K562 (cell line): ENCODE measurements around the gene ENKUR. TPM values are rescaled to one million over a fixed set of nuclear protein-coding genes. Genes with fewer than 3 reads are reported as not detected.
A peak's percentile ranks its signal among the peaks of the same experiment; 100 is the strongest.

Experiments
- ATAC-seq: fragments of 200-7000 bp; cut with Tn5 transposase; 3 replicates; pipeline ENCODE4 v1.9.1; 2020; ENCODE audit warnings: moderate library complexity
- BruUV-seq: library from RNA; stranded (reverse); fragments of 400-500 nt; replicated peaks from 2 replicates; lab custom pipeline; 2021; lab: Mats Ljungman, UMichigan
- CTCF ChIA-PET: fragments of 300-600 bp; formaldehyde crosslinking; extraction: SDS; loops from one replicate; lab custom pipeline; 2021; ENCODE audit warnings: low intra/inter-chr PET ratio; lab: Yijun Ruan, JAX
- POLR2A ChIA-PET: fragments of 300-600, 350-650 bp; sonication (Branson Sonifier 250); formaldehyde crosslinking; extraction: SDS; loops from one replicate; lab custom pipeline; 2021; ENCODE audit warnings: antibody characterized with exemption, inconsistent platforms; lab: Yijun Ruan, JAX
- DNase-seq, 4 experiments: peaks; one replicate each; pipeline versions ENCODE4 v3.0.0 to v3.0.0-alpha.2; 2011 to 2018; ENCODE audit warnings: low spot score in 3 of 4, mixed read lengths in 3 of 4; ENCODE audit errors: extremely low read depth in 1 of 4
- FAIRE-seq: peaks from 2 replicates; lab custom pipeline; 2011; peaks lifted over from hg19 to GRCh38; lab: Jason Lieb, UNC
- H2AFZ ChIP-seq: 2 replicates; pipeline ENCODE4 v1.6.0; 2011; ENCODE audit warnings: low read depth, low read length, control low read depth, inconsistent platforms
- H3K27ac ChIP-seq: fragments of 200-600 bp; 3 replicates; pipeline ENCODE4 v1.8.0; 2011; ENCODE audit warnings: low read depth, mild to moderate bottlenecking, control low read depth, inconsistent platforms, low read length, moderate library complexity, mixed read lengths; ENCODE audit errors: extremely low read depth
- H3K27me3 ChIP-seq, 2 experiments: fragments of 300-600 bp in 1 of 2; 2 replicates in 1 of 2; 3 replicates in 1 of 2; pipeline versions ENCODE4 v1.6.0 to v1.8.0; 2011; ENCODE audit warnings: inconsistent platforms in 2 of 2, low read length in 2 of 2, mild to moderate bottlenecking in 1 of 2, mixed read lengths in 1 of 2, moderate library complexity in 1 of 2; ENCODE audit not compliant: control insufficient read depth in 2 of 2, insufficient read depth in 2 of 2
- H3K36me3 ChIP-seq: fragments of 300-600 bp; 3 replicates; pipeline ENCODE4 v1.8.0; 2011; ENCODE audit warnings: mild to moderate bottlenecking, low read length, inconsistent platforms; ENCODE audit not compliant: control insufficient read depth, insufficient read depth
- H3K4me1 ChIP-seq, 2 experiments: fragments of 200-600 bp in 1 of 2; replicated peaks in 1 of 2; 2 replicates in 1 of 2; 3 replicates in 1 of 2; pipeline versions ENCODE4 v1.5.1 to v1.8.0; 2011; ENCODE audit warnings: inconsistent platforms in 2 of 2, low read length in 2 of 2, mild to moderate bottlenecking in 1 of 2, mixed read lengths in 1 of 2, moderate library complexity in 1 of 2; ENCODE audit not compliant: control insufficient read depth in 2 of 2, insufficient read depth in 2 of 2
- H3K4me2 ChIP-seq: 2 replicates; pipeline ENCODE4 v1.6.1; 2011; ENCODE audit warnings: low read length, control low read depth, inconsistent platforms, mixed read lengths; ENCODE audit not compliant: insufficient read depth
- H3K4me3 ChIP-seq: fragments of 200-600 bp; sonication (generic), shearing (Covaris generic); 2 replicates; pipeline ENCODE4 v1.5.1; 2016; ENCODE audit warnings: control low read depth, inconsistent platforms
- H3K79me2 ChIP-seq: fragments of 200-600 bp; 3 replicates; pipeline ENCODE4 v1.8.0; 2011; ENCODE audit warnings: low read length, inconsistent platforms; ENCODE audit not compliant: control insufficient read depth, insufficient read depth
- H3K9ac ChIP-seq, 2 experiments: 2 replicates each; pipeline versions ENCODE4 v1.6.0 to v1.6.1; 2011; ENCODE audit warnings: low read depth in 2 of 2, low read length in 2 of 2, control low read depth in 1 of 2, inconsistent platforms in 1 of 2, mild to moderate bottlenecking in 1 of 2, mixed read lengths in 1 of 2; ENCODE audit not compliant: insufficient read depth in 1 of 2
- H3K9me1 ChIP-seq: one replicate; pipeline ENCODE4 v1.6.0; 2011; ENCODE audit warnings: inconsistent platforms, mild to moderate bottlenecking, low read length, moderate library complexity; ENCODE audit not compliant: control insufficient read depth, insufficient read depth
- H3K9me3 ChIP-seq: replicated peaks from 2 replicates; pipeline ENCODE4 v1.5.1; 2011; ENCODE audit warnings: low read depth, low read length, inconsistent platforms; ENCODE audit not compliant: control insufficient read depth, insufficient read depth
- H4K20me1 ChIP-seq: replicated peaks from 2 replicates; pipeline ENCODE4 v1.6.1; 2011; ENCODE audit warnings: low read length, inconsistent platforms, mixed read lengths; ENCODE audit not compliant: control insufficient read depth, insufficient read depth
- CBX5 ChIP-seq: IDR thresholded peaks from 2 replicates; pipeline ENCODE4 v1.6.1; 2014; ENCODE audit warnings: low read depth, borderline replicate concordance
- CC2D1A ChIP-seq: fragments of 450-650 bp; IDR thresholded peaks from 2 replicates; pipeline ENCODE4 v1.6.1; 2017; ENCODE audit warnings: mild to moderate bottlenecking
- CHD4 ChIP-seq: fragments of 200-600 bp; sonication (generic); IDR thresholded peaks from 3 replicates; pipeline ENCODE4 v1.6.1; 2012; ENCODE audit warnings: low read depth, mild to moderate bottlenecking, mixed read lengths, low read length, inconsistent platforms; ENCODE audit not compliant: insufficient read depth, insufficient replicate concordance, poor library complexity, severe bottlenecking
- DPF2 ChIP-seq: fragments of 450-650 bp; IDR thresholded peaks from 2 replicates; pipeline ENCODE4 v1.6.1; 2016
- E4F1 ChIP-seq: fragments of 250-450 bp; sonication (Bioruptor Pico); IDR thresholded peaks from 2 replicates; pipeline ENCODE4 v1.5.0; 2021; ENCODE audit warnings: mild to moderate bottlenecking, borderline replicate concordance
- EHMT2 ChIP-seq: fragments of 450-650 bp; IDR thresholded peaks from 2 replicates; pipeline ENCODE4 v1.6.1; 2018; ENCODE audit warnings: antibody characterized with exemption
- HBP1 ChIP-seq: fragments of 450-650 bp; formaldehyde crosslinking; IDR thresholded peaks from 2 replicates; pipeline ENCODE4 v1.4.0; 2022; ENCODE audit warnings: missing genetic modification characterization
- KDM1A ChIP-seq, 2 experiments: fragments of 450-650 bp; IDR thresholded peaks; 2 replicates each; pipeline ENCODE4 v1.6.1; 2016; ENCODE audit warnings: mild to moderate bottlenecking in 2 of 2
- L3MBTL2 ChIP-seq: fragments of 450-650 bp; IDR thresholded peaks from 2 replicates; pipeline ENCODE4 v1.6.1; 2016; ENCODE audit warnings: mild to moderate bottlenecking, moderate library complexity
- MAFF ChIP-seq: IDR thresholded peaks from 2 replicates; pipeline ENCODE4 v1.6.1; 2012; ENCODE audit warnings: low read length, improper control_type of control experiment
- MAZ ChIP-seq, 2 experiments: fragments of 450-650 bp in 1 of 2; sonication (generic) in 1 of 2; formaldehyde crosslinking; IDR thresholded peaks in 1 of 2; conservative IDR thresholded peaks in 1 of 2; 2 replicates each; pipeline versions ENCODE4 v1.4.0 to v1.5.0; 2020; ENCODE audit warnings: mild to moderate bottlenecking in 1 of 2, missing genetic modification reagents in 1 of 2
- MCM2 ChIP-seq: fragments of 450-650 bp; IDR thresholded peaks from 2 replicates; pipeline ENCODE4 v1.6.1; 2017; ENCODE audit warnings: low read depth, mild to moderate bottlenecking
- MIER1 ChIP-seq: fragments of 450-650 bp; IDR thresholded peaks from 2 replicates; pipeline ENCODE4 v1.6.1; 2016; ENCODE audit warnings: antibody characterized with exemption, mild to moderate bottlenecking, low read depth
- SRSF9 ChIP-seq: fragments of 200-400 bp; formaldehyde crosslinking; IDR thresholded peaks from 2 replicates; pipeline ENCODE4 v1.6.1; 2017; ENCODE audit warnings: low read depth, low read length, borderline replicate concordance
- TEAD4 ChIP-seq, 2 experiments: sonication (generic) in 1 of 2; formaldehyde crosslinking in 1 of 2; IDR thresholded peaks; 2 replicates each; pipeline versions ENCODE4 v1.6.1 to v1.8.0; 2012 to 2022; ENCODE audit warnings: borderline replicate concordance in 1 of 2, inconsistent platforms in 1 of 2, low read length in 1 of 2, mild to moderate bottlenecking in 1 of 2, missing genetic modification reagents in 1 of 2
- ZNF212 ChIP-seq: fragments of 450-650 bp; formaldehyde crosslinking; IDR thresholded peaks from 2 replicates; pipeline ENCODE4 v1.4.0; 2020; ENCODE audit warnings: mild to moderate bottlenecking
- ZNF280A ChIP-seq: fragments of 450-650 bp; IDR thresholded peaks from 2 replicates; pipeline ENCODE4 v1.6.1; 2018; ENCODE audit warnings: mild to moderate bottlenecking, low read depth; ENCODE audit not compliant: partially characterized antibody
- ZNF431 ChIP-seq: sonication (generic); formaldehyde crosslinking; IDR thresholded peaks from 2 replicates; pipeline ENCODE4 v1.8.0; 2022; ENCODE audit warnings: mild to moderate bottlenecking, missing genetic modification reagents
- ZNF436 ChIP-seq: fragments of 250-450, 450-650 bp; sonication (Bioruptor Pico); formaldehyde crosslinking; IDR thresholded peaks from 2 replicates; pipeline ENCODE4 v1.7.0; 2020; ENCODE audit warnings: mild to moderate bottlenecking
- WGBS: fragments of 100-300 bp; shearing (Covaris generic); methylation state at CpG from one replicate; pipeline ENCODE4 v1.1.6; 2016; ENCODE audit warnings: low coverage, mixed read lengths; ENCODE audit not compliant: insufficient coverage; ENCODE audit errors: missing lambda C conversion rate; 5-methylcytosine and 5-hydroxymethylcytosine counted together
- in situ Hi-C: fragments of 300-500 bp; cut with MboI; formaldehyde crosslinking; loops from 4 replicates; pipeline ENCODE4 v1.15.0; 2018; ENCODE audit warnings: inconsistent platforms, mixed read lengths
- intact Hi-C: fragments of 100-400 bp; cut with micrococcal nuclease; formaldehyde crosslinking; loops from 2 replicates; pipeline ENCODE4 v1.14.2; 2022
- polyA plus RNA-seq, 8 experiments: library from polyadenylated mRNA; depleted of rRNA in 4 of 8; stranded (reverse) in 5 of 8; unstranded in 3 of 8; fragments of >200 nt; fragmentation: Nextera tagmentation in 2 of 8; fragmentation: Illumina TruSeq in 1 of 8; extraction: Ambion mirVana in 2 of 8; extraction: Trizol in 1 of 8; gene quantifications; 2 replicates each; pipeline versions ENCODE4 v1.2.1 to v1.2.3, GENCODE V29; 2011 to 2014; ENCODE audit warnings: inconsistent platforms in 1 of 8, missing spikeins in 1 of 8
- total RNA-seq, 7 experiments: library from RNA; depleted of rRNA in 6 of 7; stranded (reverse); fragments of >200 nt in 6 of 7; fragmentation: Illumina TruSeq in 2 of 7; extraction: Trizol in 2 of 7; gene quantifications; 2 replicates each; pipeline versions ENCODE4 v1.2.1 to v1.2.3, GENCODE V29; 2011 to 2021; ENCODE audit warnings: low replicate concordance in 1 of 7

The ENKUR gene
- total and polyA plus RNA-seq, 9 of the 15 experiments (the other 6 are each of a cell fraction or from before 2014, with no cell fraction given) = 0.06 to 0.46 (median 0.20) TPM

GRCh38 chr10:25059990-25060389 is 44.0 kb upstream of the ENKUR start:
- H3K4me2 ChIP-seq = peak overlapping the region; percentile 68
- no TSS peak for BruUV-seq
- no peak overlapping the region for H3K4me3 ChIP-seq
- no peaks in the 10 kb centered on the region for H3K79me2 ChIP-seq
- peak overlapping the region; percentile 70 for H2AFZ ChIP-seq
- H3K9ac ChIP-seq = 0 out of 4 replicates have a peak overlapping the region, but pooled peaks of 1 of the 2 experiments have one; percentile 21
- ChIA-PET CTCF (no interaction called here), POLR2A (interaction anchor here (0.8 kb wide), 1 partner anchor 21 kb away, joined by 3 read pairs; no protein-coding TSS in a partner anchor)
- H3K4me1 ChIP-seq = peaks cover 16 to 51% of the 10 kb centered on the region in 2 experiments; a peak in 3 of 5 replicates
- H3K9me1 ChIP-seq = no peaks in the 10 kb centered on the region
- peak; percentile 57 for ATAC-seq
- no peaks in the 10 kb centered on the region for H3K27me3 ChIP-seq
- DNase-seq = peak; percentile 37 to 81 (median 58)
- peak; percentile 57 for FAIRE-seq
- intact Hi-C loops (no loop called here), in situ Hi-C loops (no loop called here)
- H3K36me3 ChIP-seq = no peaks in the 10 kb centered on the region
- peak overlapping the region; percentile 27; the same call in 1 of the 3 replicates for H3K27ac ChIP-seq
- H3K9me3 ChIP-seq = no peaks in the 10 kb centered on the region
- 6% methylated on average over 7 of the region's 7 CpGs for WGBS
- H4K20me1 ChIP-seq = no peaks in the 10 kb centered on the region
- TF ChIP-seq ZNF436 (CRISPR knock-in tag) (no peak), MAFF (no peak), HBP1 (no peak), SRSF9 (no peak), CC2D1A (no peak), ZNF212 (CRISPR knock-in tag) (no peak), EHMT2 (peak; percentile 23; the same call in 1 of the 2 replicates), L3MBTL2 (no peak), CHD4 (no peak), ZNF431 (no peak), E4F1 (no peak), ZNF280A (no peak), MCM2 (no peak), MAZ (CRISPR knock-in tag; conservative IDR thresholded peaks at IDR 0.05 in 1 of 2, IDR thresholded peaks at IDR 0.05 in 1 of 2) (no peak), CBX5 (no peak), MIER1 (no peak), DPF2 (peak; percentile 64; the same call in 1 of the 2 replicates), TEAD4 (IDR thresholded peaks at IDR 0.05; ENCODE audit: low read length) (peak; percentile 67), TEAD4 (CRISPR knock-in tag; IDR thresholded peaks at IDR 0.05; ENCODE audit: borderline replicate concordance) (no peak), KDM1A (IDR thresholded peaks at IDR 0.05) (no peak)
